IMR-90 (cell line): ENCODE data around the gene ARID4B. TPM values are rescaled to one million over a fixed set of nuclear protein-coding genes. Genes with fewer than 3 reads are reported as not detected.
A peak's percentile ranks its signal among the peaks of the same experiment; 100 is the strongest.

Experiments
- ATAC-seq: fragments of 200-7000 bp; cut with Tn5 transposase; 2 replicates; pipeline ENCODE4 v1.9.1; 2020; ENCODE audit warnings: low read depth, mild to moderate bottlenecking, moderate library complexity
- BruUV-seq: library from RNA; stranded (reverse); fragments of 400-500 nt; replicated peaks from 2 replicates; lab custom pipeline; 2021; lab: Mats Ljungman, UMichigan
- CTCF ChIA-PET: fragments of 300-600 bp; formaldehyde crosslinking; extraction: SDS; loops from one replicate; lab custom pipeline; 2021; ENCODE audit warnings: antibody characterized with exemption; lab: Yijun Ruan, JAX
- POLR2A ChIA-PET: fragments of 300-600 bp; sonication (Branson Sonifier 250); formaldehyde crosslinking; loops from one replicate; lab custom pipeline; 2022; ENCODE audit warnings: antibody characterized with exemption; ENCODE audit not compliant: unreplicated experiment; lab: Charles Lee
- DNase-seq: peaks from one replicate; pipeline ENCODE4 v3.0.0; 2013
- H2AFZ ChIP-seq: replicated peaks from 2 replicates; pipeline ENCODE3; 2013; ENCODE audit warnings: low read length, mild to moderate bottlenecking; ENCODE audit not compliant: poor library complexity
- H2AK5ac ChIP-seq: 2 replicates; pipeline ENCODE4 v1.6.1; 2013; ENCODE audit warnings: low read depth, low read length, inconsistent platforms
- H2AK9ac ChIP-seq: replicated peaks from 2 replicates; pipeline ENCODE3; 2013; ENCODE audit warnings: mild to moderate bottlenecking, low read depth, low read length, moderate library complexity; ENCODE audit not compliant: poor library complexity
- H2BK120ac ChIP-seq: 2 replicates; pipeline ENCODE4 v1.6.1; 2013; ENCODE audit warnings: low read depth, low read length, inconsistent platforms
- H2BK15ac ChIP-seq: 3 replicates; pipeline ENCODE4 v1.6.1; 2013; ENCODE audit warnings: low read depth, low read length, inconsistent platforms
- H2BK20ac ChIP-seq: 2 replicates; pipeline ENCODE4 v1.6.1; 2013; ENCODE audit warnings: low read depth, mild to moderate bottlenecking, inconsistent platforms, low read length, moderate library complexity
- H2BK5ac ChIP-seq: 2 replicates; pipeline ENCODE4 v1.6.1; 2013; ENCODE audit warnings: mild to moderate bottlenecking, low read depth, low read length, inconsistent platforms; ENCODE audit not compliant: poor library complexity, severe bottlenecking
- H3K14ac ChIP-seq: replicated peaks from 2 replicates; pipeline ENCODE4 v1.6.1; 2013; ENCODE audit warnings: low read depth, low read length, inconsistent platforms
- H3K18ac ChIP-seq: 2 replicates; pipeline ENCODE4 v1.6.1; 2013; ENCODE audit warnings: low read depth, low read length, control low read depth
- H3K23ac ChIP-seq: 2 replicates; pipeline ENCODE4 v1.6.1; 2013; ENCODE audit warnings: low read depth, low read length, inconsistent platforms
- H3K27ac ChIP-seq: 2 replicates; pipeline ENCODE4 v1.5.1; 2013; ENCODE audit warnings: mild to moderate bottlenecking, control low read depth, low read length; ENCODE audit not compliant: insufficient read depth
- H3K27me3 ChIP-seq: 2 replicates; pipeline ENCODE4 v1.6.1; 2013; ENCODE audit warnings: low read length; ENCODE audit not compliant: control insufficient read depth, insufficient read depth
- H3K36me3 ChIP-seq: 2 replicates; pipeline ENCODE4 v1.6.1; 2013; ENCODE audit warnings: low read length, mixed read lengths; ENCODE audit not compliant: control insufficient read depth, insufficient read depth
- H3K4ac ChIP-seq: 2 replicates; pipeline ENCODE4 v1.6.1; 2013; ENCODE audit warnings: low read depth, low read length, inconsistent platforms
- H3K4me1 ChIP-seq: 2 replicates; pipeline ENCODE4 v1.6.1; 2013; ENCODE audit warnings: low read length, mixed read lengths; ENCODE audit not compliant: control insufficient read depth, insufficient read depth
- H3K4me2 ChIP-seq: 2 replicates; pipeline ENCODE4 v1.6.1; 2013; ENCODE audit warnings: low read depth, mild to moderate bottlenecking, control low read depth, low read length, moderate library complexity
- H3K4me3 ChIP-seq: 2 replicates; pipeline ENCODE4 v1.5.1; 2013; ENCODE audit warnings: low read depth, mild to moderate bottlenecking, control low read depth, low read length, moderate library complexity; ENCODE audit not compliant: insufficient read depth
- H3K56ac ChIP-seq: 2 replicates; pipeline ENCODE4 v1.6.1; 2013; ENCODE audit warnings: low read length, inconsistent platforms; ENCODE audit not compliant: insufficient read depth; ENCODE audit errors: extremely low read depth
- H3K79me1 ChIP-seq, 2 experiments: 2 replicates each; pipeline ENCODE4 v1.6.1; 2013; ENCODE audit warnings: low read length in 2 of 2, inconsistent platforms in 1 of 2, low read depth in 1 of 2
- H3K9ac ChIP-seq: 2 replicates; pipeline ENCODE4 v1.6.1; 2013; ENCODE audit warnings: low read depth, low read length, control low read depth
- H3K9me1 ChIP-seq: 2 replicates; pipeline ENCODE4 v1.6.1; 2013; ENCODE audit warnings: low read length, inconsistent platforms; ENCODE audit not compliant: insufficient read depth
- H3K9me3 ChIP-seq: 2 replicates; pipeline ENCODE4 v1.6.1; 2013; ENCODE audit warnings: low read length; ENCODE audit not compliant: control insufficient read depth, insufficient read depth
- H4K20me1 ChIP-seq: 2 replicates; pipeline ENCODE4 v1.6.1; 2013; ENCODE audit warnings: low read length, inconsistent platforms; ENCODE audit not compliant: insufficient read depth
- H4K5ac ChIP-seq: 2 replicates; pipeline ENCODE4 v1.6.1; 2013; ENCODE audit warnings: mild to moderate bottlenecking, low read depth, low read length, control low read depth
- H4K8ac ChIP-seq, 2 experiments: 2 replicates each; pipeline ENCODE4 v1.6.1; 2013; ENCODE audit warnings: low read depth in 2 of 2, low read length in 2 of 2, control low read depth in 1 of 2, inconsistent platforms in 1 of 2
- H4K91ac ChIP-seq: 2 replicates; pipeline ENCODE4 v1.6.1; 2013; ENCODE audit warnings: low read depth, low read length, inconsistent platforms; ENCODE audit not compliant: insufficient read depth
- BHLHE40 ChIP-seq: fragments of 150-350 bp; IDR thresholded peaks from 2 replicates; pipeline ENCODE4 v1.6.1; 2016; ENCODE audit warnings: mild to moderate bottlenecking, low read depth, low read length
- CEBPB ChIP-seq: IDR thresholded peaks from 2 replicates; pipeline ENCODE4 v1.6.1; 2012; ENCODE audit warnings: low read depth, low read length, improper control_type of control experiment
- CHD1 ChIP-seq: IDR thresholded peaks from 2 replicates; pipeline ENCODE4 v1.6.1; 2012; ENCODE audit warnings: low read depth, low read length, improper control_type of control experiment
- RAD21 ChIP-seq: IDR thresholded peaks from 2 replicates; pipeline ENCODE4 v1.6.1; 2012; ENCODE audit warnings: low read length, improper control_type of control experiment
- SMC3 ChIP-seq: fragments of 150-350 bp; IDR thresholded peaks from 2 replicates; pipeline ENCODE4 v1.6.1; 2016; ENCODE audit warnings: low read depth, mild to moderate bottlenecking, antibody characterized with exemption, low read length, moderate library complexity
- WGBS, 2 experiments: methylation state at CpG; one replicate each; pipeline versions ENCODE4 v1.1.5 to v1.1.7; 2013; ENCODE audit warnings: missing lambda C conversion rate in 2 of 2; ENCODE audit not compliant: insufficient read length in 1 of 2; ENCODE audit errors: extremely low coverage in 2 of 2; 5-methylcytosine and 5-hydroxymethylcytosine counted together
- dilution Hi-C: fragments of 300-500 bp; cut with HindIII; formaldehyde crosslinking; loops from one replicate; pipeline ENCODE4 v1.14.3; 2018; ENCODE audit warnings: low sequenced_read_pairs; ENCODE audit not compliant: unreplicated experiment
- in situ Hi-C: fragments of 300-500 bp; cut with MboI; formaldehyde crosslinking; loops from 3 replicates; pipeline ENCODE4 v1.14.3; 2019; ENCODE audit warnings: low sequenced_read_pairs, inconsistent platforms, mixed read lengths
- intact Hi-C: fragments of 100-400 bp; cut with micrococcal nuclease; formaldehyde crosslinking; loops from 2 replicates; pipeline ENCODE4 v1.10.0; 2022
- polyA plus RNA-seq, 3 experiments: library from polyadenylated mRNA; depleted of rRNA; stranded (reverse); fragments of >200 nt; gene quantifications; 2 replicates each; pipeline ENCODE4 v1.2.3, GENCODE V29; 2012; ENCODE audit warnings: low replicate concordance in 1 of 3
- total RNA-seq: library from RNA; depleted of rRNA; stranded (reverse); fragments of >200 nt; gene quantifications from 2 replicates; pipeline ENCODE4 v1.2.3, GENCODE V29; 2012
- TF ChIP-seq, protein P1 (sequence below): conservative IDR thresholded peaks from 2 replicates; pipeline ENCODE4 v1.5.1; 2012; ENCODE audit warnings: mild to moderate bottlenecking, low read depth, low read length, improper control_type of control experiment
- TF ChIP-seq, protein P2 (sequence below): fragments of 150-350 bp; IDR thresholded peaks from 2 replicates; pipeline ENCODE4 v1.6.1; 2016; ENCODE audit warnings: low read depth, mild to moderate bottlenecking, low read length, moderate library complexity, borderline replicate concordance

The ARID4B gene
- total and polyA plus RNA-seq, 2 of the 4 experiments (the other 2 are of a cell fraction) = 8.5 to 16.0 TPM

DNA sequence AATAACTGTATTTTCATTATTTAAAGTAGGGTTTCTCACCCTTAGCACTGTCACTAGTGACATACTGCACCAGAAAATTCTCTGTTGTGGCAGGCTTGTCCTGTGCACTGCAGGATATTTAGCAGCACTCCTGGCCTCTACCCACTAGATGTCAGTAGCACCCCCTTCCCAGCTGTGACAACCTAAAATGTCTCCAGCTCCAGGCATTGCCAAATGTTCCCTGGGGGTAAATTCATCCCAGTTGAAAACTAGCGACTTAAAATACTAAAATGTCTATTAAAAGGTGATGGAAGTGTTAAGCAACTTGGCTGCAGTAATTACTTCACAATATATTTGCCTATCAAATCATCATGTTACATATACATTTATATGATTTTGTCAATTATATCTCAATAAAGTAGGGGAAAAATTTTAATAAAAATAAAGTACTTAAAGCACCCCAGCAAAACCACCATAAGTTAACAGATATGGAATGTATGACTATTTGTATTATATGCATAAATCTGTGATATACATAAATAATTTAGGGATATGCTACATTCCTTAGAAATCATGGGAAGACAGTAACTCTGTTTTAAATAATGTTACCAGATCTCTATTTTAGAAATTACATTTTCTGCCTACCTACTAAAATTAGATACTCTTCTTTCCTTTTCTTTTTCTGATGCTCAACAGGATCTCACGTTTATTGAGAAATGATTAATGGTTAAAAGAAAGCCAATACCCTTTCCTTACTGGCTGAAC, 74.6 kb downstream of the ARID4B start:
- ATAC-seq = peak; percentile 100
- CTCF ChIA-PET = interaction anchor here (1.1 to 2.1 kb wide), 2 partner anchors 21 to 163 kb away, joined by 7 to 8 read pairs; no protein-coding TSS in a partner anchor
- Histone ChIP-seq H2BK15ac (no peak overlapping the region), H2AK9ac (no peak overlapping the region), H4K5ac (no peak overlapping the region), H3K79me1 (peaks cover 11 to 23% of the 10 kb centered on the region in 2 experiments), H2BK20ac (no peak overlapping the region), H3K56ac (no peak overlapping the region), H4K91ac (no peak overlapping the region), H3K23ac (no peak overlapping the region), H4K8ac (no peak overlapping the region), H3K4me2 (no peak overlapping the region), H4K20me1 (peaks cover 13% of the 10 kb centered on the region; the same call in 1 of the 2 replicates), H3K4me1 (no peaks in the 10 kb centered on the region; the same call in 1 of the 2 replicates), H2AFZ (no peak overlapping the region), H3K27me3 (no peaks in the 10 kb centered on the region), H2BK5ac (no peak overlapping the region), H3K36me3 (peaks cover 7% of the 10 kb centered on the region), H3K18ac (no peak overlapping the region), H3K14ac (no peak overlapping the region), H3K9me3 (no peaks in the 10 kb centered on the region), H3K9ac (no peak overlapping the region), H2BK120ac (no peak overlapping the region), H3K4ac (no peak overlapping the region), H2AK5ac (no peak overlapping the region), H3K9me1 (no peaks in the 10 kb centered on the region), H3K27ac (no peak overlapping the region), H3K4me3 (no peak overlapping the region)
- DNase-seq = peak; percentile 72
- WGBS, 2 experiments = no CpG with 5 or more reads among the region's 2 CpGs
- intact Hi-C loops (loop anchor here (1.0 to 5.0 kb wide), 3 partner anchors 78 to 249 kb away; partner anchors contain the start of gene B3GALNT2), in situ Hi-C loops (loop anchor here (5.0 kb wide), 1 partner anchor 164 kb away; no protein-coding TSS in a partner anchor), dilution Hi-C loops (no loop called here)
- POLR2A ChIA-PET = no interaction called here
- TF ChIP-seq CHD1 = no peak
- peak; percentile 88 for TF ChIP-seq SMC3
- peak; percentile 90 for TF ChIP-seq RAD21
- TF ChIP-seq, protein P1, sequence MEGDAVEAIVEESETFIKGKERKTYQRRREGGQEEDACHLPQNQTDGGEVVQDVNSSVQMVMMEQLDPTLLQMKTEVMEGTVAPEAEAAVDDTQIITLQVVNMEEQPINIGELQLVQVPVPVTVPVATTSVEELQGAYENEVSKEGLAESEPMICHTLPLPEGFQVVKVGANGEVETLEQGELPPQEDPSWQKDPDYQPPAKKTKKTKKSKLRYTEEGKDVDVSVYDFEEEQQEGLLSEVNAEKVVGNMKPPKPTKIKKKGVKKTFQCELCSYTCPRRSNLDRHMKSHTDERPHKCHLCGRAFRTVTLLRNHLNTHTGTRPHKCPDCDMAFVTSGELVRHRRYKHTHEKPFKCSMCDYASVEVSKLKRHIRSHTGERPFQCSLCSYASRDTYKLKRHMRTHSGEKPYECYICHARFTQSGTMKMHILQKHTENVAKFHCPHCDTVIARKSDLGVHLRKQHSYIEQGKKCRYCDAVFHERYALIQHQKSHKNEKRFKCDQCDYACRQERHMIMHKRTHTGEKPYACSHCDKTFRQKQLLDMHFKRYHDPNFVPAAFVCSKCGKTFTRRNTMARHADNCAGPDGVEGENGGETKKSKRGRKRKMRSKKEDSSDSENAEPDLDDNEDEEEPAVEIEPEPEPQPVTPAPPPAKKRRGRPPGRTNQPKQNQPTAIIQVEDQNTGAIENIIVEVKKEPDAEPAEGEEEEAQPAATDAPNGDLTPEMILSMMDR = peak; percentile 84
- no peak for TF ChIP-seq BHLHE40
- TF ChIP-seq, protein P2, sequence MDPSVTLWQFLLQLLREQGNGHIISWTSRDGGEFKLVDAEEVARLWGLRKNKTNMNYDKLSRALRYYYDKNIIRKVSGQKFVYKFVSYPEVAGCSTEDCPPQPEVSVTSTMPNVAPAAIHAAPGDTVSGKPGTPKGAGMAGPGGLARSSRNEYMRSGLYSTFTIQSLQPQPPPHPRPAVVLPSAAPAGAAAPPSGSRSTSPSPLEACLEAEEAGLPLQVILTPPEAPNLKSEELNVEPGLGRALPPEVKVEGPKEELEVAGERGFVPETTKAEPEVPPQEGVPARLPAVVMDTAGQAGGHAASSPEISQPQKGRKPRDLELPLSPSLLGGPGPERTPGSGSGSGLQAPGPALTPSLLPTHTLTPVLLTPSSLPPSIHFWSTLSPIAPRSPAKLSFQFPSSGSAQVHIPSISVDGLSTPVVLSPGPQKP = no peak
- peak; percentile 62; the same call in 1 of the 2 replicates for TF ChIP-seq CEBPB
- no TSS peak for BruUV-seq
